ENCODE data around the gene FPR2.
"Not testable (repeated sequence)": the region's sequence is repeated elsewhere in the genome, so short reads cannot be mapped to it uniquely, and the experiment has no call there.

Gene FPR2

DNA sequence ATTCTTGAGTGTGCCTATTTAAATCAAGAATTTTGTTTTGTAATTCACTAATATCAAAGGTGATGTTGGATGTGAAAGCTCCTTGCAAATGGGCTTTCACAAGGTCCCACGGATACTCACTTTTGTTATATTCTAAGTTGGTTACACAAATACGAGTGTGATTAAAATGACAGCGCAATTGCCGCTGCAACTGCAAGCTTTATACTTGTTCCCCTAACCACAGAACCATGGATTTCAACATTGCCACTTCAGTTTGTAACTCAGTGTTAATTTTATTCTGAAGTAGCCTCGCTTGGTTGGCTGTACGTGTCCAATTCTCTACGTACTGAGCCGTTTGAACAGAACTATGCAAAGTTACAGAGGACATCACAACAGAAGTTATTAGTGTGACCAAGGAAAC lies 44.4 kb downstream of the FPR2 start:
- DNase-seq (ENCODE audit: low read depth, low spot score), result not testable (repeated sequence)

DNA sequence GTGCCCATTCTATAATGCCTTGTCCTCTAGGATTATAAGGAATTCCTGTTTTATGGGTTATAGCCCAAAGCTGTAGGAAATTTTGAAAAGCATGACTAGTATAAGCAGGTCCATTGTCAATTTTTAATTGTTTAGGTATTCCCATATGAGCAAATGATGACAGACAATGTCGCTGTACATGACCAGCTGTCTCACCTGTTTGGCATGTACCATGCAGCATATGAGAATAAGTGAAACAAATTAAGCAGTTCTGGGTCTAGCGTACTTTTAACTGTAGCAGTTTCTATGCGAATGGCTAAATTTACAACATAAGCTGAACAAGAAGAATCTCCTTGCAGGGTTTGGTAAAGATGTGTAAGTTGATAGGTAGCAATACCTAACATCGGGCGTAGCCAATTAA lies 45.6 kb downstream of the FPR2 start:
- DNase-seq (ENCODE audit: low read depth, low spot score), result not testable (repeated sequence)

DNA sequence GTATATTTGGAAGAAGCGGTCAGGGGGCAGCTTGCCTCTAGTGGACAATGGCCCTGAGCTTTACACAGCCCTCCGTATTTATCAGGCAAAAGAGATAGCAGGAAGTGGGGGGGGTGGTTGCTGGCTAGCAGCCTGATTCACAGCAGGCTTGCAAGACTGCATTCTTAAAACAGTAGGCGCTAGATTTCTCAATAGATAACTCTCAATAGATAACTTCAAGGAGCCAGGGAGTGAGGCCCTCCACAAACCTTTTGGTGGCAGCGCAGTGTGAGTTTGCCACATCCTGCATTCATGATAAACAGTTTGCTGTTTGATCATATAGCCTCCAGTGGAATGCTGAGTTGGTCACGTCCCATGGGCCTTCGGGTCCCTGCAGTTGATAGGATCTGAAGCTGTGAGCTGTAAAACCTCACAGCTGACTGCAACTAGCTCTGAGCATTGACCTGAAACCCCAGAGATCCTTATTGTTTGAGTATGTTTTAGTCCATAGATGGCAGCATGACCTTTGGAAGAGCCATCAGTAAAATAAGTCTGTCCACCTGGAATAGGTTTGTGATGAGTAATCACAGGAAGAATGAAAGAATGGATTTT lies 46.2 kb downstream of the FPR2 start:
- DNase-seq (ENCODE audit: low read depth, low spot score), result no peak

DNA sequence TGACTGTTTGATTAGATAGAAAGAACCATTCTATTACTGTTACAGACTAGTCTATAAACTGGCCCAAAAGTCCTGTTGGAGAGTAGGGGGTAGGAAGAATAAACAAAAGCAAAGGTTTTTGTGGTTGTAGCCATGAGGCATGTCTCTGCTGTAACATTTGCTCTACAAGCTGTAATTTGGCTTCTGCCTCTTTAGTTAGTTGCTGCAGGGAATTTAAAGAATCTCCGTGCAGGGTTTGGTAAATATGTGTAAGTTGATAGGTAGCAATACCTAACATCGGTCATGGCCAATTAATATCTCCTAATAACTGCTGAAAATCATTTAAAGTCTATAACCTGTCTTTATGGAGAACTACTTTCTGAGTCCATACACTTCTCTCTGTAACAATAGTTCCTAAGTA lies 46.9 kb downstream of the FPR2 start:
- no peak for DNase-seq (ENCODE audit: low read depth, low spot score)

DNA sequence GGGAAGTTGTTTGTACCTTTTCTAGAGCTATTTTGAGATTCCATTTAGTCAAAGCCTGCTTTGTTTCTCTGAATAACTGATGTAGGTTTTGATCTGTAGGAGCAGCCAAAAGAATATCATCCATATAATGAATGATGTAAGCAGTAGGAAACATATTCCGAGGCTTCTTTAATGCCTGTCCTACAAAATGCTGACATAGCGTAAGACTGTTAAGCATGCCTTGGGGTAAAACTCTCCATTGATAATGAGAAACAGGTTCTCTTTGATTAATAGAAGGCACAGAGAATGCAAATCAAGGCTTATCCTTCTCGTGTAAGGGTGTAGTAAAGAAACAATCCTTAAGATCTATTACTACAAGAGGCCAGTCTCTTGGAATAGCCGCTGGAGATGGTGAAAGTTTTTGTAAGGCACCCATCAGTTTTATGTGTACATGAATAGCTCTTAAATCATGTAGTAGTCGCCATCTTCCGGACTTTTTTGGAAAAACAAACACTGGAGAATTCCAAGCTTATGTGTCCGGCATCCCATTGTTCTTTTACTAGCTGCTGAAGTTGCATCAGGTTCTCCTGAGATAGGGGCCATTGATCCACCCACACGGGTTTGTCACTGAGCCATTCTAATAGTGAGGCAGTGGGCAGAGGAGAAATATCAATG lies 47.5 kb downstream of the FPR2 start:
- DNase-seq (ENCODE audit: low read depth, low spot score), result no peak

DNA sequence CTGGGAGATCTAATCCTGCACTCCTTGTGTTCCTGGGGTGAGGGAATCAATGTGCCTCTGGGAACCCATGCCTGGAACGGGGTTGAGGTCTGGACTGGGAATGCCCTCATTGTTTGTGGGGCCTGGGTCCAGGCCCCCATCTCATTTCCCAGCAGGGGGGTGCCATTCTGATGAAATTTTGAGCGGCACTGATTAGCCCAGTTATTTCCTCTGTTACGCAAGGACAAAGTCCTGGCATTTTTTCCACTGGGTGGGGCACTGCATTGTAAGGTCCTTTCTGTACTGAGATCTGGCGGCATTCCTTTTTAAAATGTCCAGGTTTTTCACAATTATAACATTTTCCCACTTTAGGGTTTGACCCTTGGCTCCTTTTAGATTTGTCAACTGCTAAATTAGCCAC lies 48.8 kb downstream of the FPR2 start:
- DNase-seq (ENCODE audit: low read depth, low spot score), result no peak

DNA sequence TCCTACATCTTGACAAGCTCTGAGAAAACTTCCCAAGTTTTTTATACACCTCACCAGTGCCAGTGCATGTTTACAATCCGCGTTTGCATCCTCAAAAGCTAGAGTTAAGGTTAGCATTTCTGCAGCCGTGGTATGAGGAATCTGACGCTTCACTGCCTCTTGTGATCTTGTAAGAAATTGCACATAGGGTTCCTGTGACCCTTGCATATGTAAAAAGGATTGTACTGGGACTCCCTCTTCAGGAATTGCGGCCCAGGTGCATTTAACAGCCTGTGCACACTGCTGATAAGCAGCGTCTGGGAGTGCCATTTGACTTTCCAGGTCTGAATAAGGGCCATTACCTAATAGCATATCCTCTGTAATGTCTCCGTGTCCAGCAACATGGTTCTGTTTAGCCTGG lies 49.2 kb downstream of the FPR2 start:
- no peak for DNase-seq (ENCODE audit: low read depth, low spot score)

DNA sequence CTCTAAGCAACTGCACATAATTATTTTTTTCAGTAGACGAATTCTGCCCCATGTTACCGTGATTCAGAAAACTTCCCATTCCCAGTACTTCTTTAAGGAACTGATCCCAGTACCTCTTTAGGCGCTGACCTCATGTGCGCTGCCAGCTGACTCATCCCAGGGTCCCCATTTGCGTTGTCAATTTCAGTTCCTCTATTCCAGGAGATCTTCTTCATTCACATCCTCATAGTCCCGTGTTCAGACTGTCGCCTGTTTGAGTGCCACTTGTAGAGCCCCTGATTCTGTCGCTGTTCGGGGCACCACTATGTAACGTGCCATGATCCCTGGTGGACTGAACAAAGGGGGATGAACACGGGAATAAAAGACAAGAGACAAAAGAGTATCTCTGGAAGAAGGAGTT lies 50.4 kb downstream of the FPR2 start:
- DNase-seq (ENCODE audit: low read depth, low spot score), result no peak

DNA sequence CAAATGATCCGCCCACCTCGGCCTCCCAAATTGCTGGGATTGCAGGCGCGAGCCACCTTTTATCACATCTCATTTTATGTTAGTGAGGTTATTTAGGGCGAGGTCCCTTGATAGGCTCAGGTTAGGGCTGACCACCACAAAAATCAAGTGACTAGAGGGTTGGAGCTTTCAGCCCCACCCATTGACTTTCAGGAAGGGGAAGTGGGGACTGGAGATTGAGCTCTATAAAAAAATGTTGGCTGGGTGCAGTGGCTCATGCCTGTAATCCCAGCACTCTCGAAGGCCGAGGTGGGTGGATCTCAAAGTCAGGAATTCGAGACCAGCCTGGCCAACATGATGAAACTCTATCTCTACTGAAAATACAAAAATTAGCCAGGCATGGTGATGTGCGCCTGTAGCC lies 54.1 kb downstream of the FPR2 start:
- DNase-seq (ENCODE audit: low read depth, low spot score), result no peak

DNA sequence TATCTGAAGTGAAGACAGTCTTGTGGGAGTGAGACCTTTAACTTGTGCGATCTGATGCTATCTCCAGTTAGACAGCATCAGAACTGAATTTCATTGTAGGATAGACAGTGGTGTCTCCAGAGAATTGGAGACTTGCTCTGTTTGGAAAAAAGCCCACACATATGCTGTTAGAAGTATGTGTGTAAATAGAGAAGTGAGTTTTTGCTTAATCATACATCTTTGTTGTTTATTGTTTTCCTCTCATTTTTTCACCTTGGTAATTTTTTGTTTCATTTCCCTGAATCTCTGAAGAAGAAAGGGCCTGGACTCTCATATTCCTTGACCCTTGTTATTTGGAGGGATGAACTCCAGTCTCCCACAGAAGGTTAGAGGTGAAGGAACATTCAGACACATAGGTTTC lies 55.7 kb downstream of the FPR2 start:
- DNase-seq (ENCODE audit: low read depth, low spot score), result no peak

DNA sequence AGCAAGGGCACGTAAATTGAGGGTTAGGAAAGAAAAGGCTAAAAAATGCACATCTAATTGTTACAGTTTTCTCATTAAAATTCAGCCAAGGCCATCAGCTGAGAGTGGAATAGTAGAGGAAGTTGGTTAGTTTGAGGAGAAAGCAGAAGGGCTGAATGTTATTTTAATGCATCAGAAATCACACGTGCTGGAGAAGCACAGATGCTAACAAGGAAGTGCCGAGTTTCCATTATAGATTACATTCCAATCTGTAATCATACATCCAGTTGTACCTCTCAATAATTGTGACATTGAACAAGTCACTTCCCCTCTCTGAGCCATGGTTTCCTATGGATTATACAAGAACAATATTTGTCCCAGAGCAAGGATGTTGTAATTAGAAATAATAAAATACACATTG lies 59.0 kb downstream of the FPR2 start:
- DNase-seq (ENCODE audit: low read depth, low spot score), result no peak

Measured in smooth muscle cell of the brain vasculature (primary cell).